Ammon's horn (tissue), 1 donor: ENCODE measurements around the gene PNPLA6.

ENCODE experiments used
- DNase-seq: peaks from one replicate; pipeline ENCODE4 v3.0.0-alpha.2; 2016; ENCODE audit warnings: low spot score

PNPLA6 gene

DNA sequence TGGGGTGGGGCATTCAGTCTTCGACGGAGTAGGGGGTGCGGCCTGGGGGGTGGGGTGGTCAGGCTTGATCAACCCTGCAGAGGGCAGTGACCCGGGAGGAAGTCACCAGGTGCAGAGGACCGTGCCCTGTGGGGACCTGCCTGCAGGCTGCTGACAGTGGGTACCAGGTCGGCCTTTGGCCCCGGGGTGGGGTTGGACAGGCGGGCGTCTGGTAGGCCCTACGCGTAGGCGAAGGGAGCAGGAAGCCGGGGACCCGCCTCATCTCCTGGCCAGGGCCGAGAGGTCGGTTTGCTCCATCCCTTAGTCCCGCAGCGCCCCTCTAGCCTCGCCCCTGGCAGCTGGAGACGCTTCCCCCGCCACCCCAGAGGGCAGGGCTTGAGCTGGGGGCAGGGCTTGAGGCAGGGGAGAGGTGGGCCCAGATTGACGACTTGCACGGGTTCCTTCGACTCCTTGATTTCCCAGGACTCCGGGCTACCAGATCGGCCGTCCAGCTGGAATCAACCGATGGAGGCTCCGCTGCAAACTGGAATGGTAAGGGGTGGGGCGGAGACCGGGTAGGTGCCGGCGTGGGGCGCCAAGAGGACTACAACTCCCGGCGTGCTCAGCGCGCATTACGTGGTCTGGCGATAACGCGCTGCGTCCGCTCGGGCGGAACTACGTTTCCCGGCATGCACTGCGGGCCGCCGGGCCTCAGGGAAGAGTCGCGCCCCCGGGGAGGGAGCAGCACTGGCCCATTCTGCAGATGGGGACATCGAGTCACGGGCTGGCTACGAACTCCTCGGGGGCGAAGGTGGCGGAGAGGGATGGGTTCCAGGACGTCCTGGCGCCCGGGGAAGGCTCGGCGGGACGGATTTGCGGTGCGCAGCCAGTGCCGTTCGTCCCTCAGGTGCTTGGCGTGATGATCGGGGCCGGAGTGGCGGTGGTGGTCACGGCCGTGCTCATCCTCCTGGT, at the start of gene PNPLA6:
Gene PNPLA6, plus strand, starts transcription at position 671 of the 951 bp plus-strand sequence. Its CDS starts 72 bp downstream, at position 743.
- DNase-seq, result peak; percentile 97

DNA sequence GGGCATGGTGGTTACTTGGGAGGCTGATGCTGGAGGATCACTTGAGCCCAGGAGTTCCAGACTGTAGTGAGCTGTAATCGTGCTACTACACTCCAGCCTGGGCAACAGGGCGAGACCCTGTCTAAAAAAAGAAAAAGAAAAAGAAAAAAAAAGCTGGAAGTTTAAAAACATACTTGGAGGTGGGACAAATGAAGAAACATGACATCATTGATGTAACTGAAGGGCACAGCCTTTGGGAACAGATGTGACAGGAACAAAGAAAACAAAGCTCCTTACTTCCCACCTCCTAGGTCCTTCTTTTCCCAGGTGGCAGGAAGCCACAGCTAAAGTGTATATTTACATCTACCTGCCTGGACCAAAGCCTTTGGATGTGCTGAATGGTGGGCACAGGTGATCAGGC, 48.6 kb upstream of the PNPLA6 start:
- no peak for DNase-seq

DNA sequence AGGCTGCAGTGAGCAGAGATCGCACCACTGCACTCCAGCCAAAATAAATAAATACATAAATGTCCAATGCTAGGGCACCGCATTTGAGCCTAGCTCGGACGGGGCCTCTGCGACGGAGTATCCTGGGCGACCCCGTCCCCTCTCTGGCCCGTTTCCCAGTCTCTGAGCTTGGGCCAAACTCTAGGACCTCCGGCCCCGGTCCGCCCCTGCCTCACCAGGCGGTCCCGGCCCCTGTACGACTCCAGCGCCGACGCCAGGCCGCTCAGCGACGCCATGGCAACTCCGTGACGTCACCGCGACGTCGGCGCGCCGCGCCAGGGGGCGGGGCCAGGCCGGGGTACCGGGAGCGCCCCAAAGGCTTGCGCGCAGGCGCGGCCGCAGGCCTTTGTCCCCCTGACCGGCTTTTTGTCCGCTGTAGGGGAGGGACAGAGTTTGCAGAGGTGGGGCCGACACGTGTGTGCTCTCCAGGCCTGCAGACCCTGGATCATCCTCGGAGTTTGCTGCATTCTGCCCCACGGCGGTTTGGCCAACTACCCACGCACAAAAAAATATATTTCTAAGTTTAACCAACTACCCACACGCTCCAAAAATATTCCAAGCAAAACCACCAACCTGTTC, 46.7 kb upstream of the PNPLA6 start, which contains the start of gene PEX11G:
Gene PEX11G, minus strand, starts transcription at position 300 of the 618 bp plus-strand sequence. Its CDS starts 25 bp downstream, at position 275.
- DNase-seq, result peak; percentile 93

DNA sequence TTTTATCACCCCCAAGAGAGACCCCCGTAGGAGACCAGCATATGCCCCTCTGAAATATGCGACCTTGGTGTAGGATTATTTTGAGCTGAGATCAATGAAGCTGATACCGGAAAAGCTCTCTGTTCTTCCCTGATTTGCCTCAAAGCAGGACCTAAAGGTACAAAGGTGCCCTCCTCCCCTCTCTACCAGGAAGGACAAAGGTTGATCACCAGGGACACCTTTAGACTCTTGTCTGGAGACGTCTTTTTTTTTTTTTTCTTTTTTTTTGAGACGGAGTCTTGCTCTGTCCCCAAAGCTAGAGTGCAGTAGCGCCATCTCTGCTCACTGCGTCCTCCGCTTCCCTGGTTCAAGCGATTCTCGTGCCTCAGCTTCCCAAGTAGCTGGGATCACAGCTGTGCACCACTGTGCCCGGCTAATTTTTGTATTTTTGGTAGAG, 45.9 kb upstream of the PNPLA6 start:
- DNase-seq, result no peak

DNA sequence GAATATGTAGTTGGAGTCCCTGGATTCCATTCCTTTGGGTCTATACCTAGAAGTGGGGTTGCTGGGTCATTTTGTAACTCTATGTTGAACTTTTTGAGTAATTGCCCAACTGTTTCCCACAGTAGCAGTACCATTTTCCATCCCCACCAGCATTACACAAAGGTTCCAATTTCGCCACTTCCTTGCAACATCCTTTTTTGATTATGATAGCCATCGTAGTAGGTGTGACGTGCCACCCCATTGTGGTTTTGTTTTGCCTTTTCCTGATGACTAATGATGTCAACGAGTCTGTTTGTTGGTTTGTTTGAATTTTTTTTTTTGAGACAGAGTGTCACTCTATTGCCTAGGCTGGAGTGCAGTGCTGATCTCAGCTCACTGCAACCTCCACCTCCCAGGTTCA, 43.4 kb upstream of the PNPLA6 start:
- DNase-seq, result no peak

DNA sequence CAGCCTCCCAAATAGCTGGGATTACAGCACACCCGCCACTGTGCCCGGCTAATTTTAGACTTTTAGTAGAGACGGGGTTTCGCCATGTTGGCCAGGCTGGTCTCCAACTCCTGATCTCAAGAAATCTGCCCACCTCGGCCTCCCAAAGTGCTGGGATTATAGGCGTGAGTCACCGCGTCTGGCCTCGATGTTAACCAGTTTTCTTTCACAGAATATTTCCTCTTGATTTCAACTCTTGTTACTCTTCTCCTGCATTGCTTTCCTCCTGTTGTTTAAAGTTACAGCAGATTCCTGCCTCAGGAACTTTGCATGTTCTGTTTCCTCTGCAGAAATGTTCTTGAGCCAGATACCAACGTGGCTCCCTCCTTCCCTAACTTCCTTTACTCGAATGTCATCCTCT, 43.0 kb upstream of the PNPLA6 start:
- no peak for DNase-seq

DNA sequence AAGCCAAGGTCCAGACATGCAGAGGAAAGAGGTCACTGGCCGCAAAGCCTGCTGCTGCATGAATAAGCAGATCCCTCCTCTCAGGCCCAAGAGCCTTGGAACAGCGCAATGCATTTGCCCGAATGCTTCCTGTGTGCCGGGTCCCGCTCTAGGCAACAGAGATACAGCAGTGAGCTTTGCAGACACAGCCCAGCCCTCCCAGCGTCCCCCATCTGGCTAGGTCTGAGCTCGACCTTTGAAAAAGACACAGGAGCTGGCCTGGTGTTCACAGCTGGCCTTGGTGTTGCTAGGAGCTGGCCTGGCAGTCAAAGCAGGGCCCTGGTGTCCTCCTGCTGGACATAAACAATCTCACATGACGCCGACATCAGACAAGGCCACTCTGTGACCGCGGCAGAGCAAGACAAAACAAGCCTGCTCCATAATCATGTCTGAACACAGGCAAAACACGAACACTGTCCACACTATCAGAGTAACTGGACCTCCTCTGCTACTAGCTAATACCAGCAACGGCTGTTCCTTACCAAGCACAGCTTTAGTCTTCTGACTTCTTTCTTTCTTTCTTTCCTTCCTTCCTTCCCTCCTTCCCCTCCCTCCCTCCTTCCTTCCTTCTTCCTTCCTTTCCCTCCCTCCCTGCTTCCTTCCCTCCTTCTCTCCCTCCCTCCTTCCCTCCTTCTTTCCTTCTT, 41.0 kb upstream of the PNPLA6 start:
- DNase-seq, result peak; percentile 96

DNA sequence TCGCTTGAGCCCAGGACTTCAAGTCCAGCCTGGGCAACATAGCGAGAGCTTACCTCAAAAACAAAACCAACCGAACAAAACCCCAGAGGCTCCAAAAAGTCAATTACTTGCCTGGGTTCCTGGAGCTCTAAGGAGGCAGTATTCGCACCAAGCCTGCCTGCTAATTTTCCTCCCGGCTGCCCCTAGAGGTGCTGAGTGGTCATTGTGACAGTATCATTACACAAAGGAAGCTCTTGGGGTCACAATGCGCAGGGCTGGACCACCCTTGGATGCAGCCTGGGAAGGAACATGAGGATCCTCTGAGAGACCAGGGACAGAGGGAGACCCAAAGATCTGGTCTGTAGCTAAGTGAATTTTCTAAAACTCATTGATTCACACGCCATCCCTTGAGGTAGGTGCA, 38.2 kb upstream of the PNPLA6 start:
- no peak for DNase-seq

DNA sequence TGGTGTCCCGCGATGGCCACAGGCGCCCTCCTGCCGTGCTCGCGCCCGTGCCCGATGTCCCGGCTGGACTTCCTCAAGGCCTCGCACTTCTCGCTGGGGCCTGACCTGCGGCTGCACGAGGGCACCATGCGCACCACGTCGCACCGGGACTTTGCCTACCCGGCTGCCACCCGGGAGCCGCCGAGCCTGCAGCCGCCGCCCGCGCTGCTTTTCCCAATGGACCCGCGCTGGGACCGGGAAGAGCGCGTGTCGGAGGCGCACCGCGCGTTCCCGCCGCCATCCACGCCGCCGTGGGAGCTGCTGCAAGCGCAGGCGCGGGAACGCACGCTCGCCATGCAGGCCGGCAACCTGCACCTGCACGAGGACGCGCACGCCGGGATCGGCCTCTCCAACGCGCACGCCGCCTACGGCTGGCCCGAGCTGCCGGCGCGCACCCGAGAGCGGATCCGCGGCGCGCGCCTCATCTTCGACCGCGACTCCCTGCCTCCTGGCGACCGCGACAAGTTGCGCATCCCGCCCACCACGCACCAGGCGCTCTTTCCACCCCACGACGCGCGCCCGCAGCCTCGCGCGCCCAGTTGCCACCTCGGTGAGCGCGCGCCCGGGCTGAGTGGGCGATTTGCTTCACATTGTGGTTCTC, 34.6 kb upstream of the PNPLA6 start:
- DNase-seq, result peak; percentile 92

DNA sequence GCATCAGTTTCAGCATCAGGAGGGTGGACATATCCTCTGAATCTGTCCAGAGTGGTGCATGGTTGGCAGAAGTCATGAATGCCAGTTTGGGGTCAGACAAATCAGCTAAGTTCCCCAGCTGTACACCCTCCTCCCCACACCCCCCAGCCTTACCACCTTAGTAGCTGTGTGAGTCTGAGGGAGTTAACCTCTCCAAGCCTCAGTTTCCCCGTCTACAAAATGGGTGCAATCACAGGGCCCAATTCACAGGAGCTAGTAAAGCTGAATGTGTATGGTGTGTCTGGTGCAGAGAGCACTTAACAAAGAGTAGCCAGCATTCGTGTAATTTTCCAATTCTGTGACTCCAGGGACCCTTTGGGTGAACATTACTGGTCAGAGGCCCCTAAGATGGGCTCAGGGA, 33.0 kb upstream of the PNPLA6 start:
- no peak for DNase-seq

DNA sequence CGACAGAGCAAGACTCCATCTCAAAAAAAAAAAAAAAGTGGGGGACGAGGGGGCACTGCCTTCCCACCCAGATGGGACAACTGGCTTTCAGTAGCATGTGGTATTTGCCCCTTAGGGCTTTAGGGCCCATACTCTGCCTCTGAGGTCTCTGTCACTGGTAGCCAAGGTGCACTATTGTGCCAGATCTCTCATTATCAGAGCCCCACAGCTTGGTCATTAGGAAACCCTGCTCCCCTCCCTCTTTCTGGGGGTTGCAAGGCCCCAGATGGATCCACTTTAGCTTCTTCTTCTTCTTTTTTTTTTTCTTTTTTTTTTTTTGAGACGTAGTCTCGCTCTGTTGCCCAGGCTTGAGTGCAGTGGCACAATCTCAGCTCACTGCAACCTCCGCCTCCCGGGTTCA, 30.8 kb upstream of the PNPLA6 start:
- DNase-seq, result no peak

DNA sequence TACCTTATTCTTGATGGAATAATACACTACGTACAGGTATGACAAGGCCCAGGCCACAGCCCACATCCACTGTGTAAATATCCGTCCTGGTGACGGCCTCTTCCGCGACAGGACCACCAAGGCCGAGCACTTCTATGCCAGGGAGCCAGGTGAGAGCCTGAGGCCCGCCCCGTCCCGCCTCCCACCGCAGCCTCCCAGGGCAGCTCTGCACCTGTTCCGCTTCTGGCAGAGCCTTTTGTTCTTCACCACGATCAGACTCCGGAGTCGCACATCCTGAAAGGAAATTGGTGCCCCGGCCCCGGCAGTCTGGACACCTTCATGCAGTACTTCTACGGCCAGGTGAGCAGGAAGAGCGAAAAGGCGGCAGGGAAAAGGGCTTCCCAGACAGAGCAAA, 30.2 kb upstream of the PNPLA6 start:
- no peak for DNase-seq

DNA sequence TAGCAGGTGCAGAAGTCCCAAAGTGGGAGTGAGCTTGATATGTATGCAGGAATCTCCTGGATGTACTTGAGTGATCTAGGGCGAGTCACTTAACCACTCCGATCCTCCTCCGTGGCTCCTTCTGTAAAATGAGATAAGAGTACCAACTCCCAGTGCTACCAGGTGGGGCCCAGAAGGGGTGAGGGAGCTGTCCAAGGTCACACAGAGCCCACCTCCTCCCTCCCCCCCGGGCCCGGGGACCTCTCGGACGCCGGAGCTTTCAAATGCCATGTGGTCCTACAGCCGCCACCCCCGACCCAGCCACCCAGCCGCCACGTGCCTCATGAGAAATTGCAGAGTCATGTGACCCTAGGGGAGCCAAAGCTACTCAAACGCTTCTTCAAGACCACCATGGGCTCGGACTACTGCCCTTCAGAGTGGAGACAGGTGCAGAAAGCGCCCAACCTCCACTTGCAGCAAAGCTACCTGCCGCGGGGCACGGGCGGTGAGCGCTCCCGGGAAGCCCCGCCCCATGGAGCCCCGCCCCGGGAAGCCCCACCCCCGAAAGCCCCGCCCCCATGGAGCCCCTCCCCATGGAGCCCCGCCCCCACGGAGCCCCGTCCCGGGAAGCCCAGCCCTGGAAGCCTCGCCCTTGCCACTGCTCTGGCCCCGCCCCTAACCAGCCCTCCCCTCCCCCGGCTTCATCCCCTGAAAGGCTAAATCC, 29.7 kb upstream of the PNPLA6 start:
- DNase-seq, result no peak

DNA sequence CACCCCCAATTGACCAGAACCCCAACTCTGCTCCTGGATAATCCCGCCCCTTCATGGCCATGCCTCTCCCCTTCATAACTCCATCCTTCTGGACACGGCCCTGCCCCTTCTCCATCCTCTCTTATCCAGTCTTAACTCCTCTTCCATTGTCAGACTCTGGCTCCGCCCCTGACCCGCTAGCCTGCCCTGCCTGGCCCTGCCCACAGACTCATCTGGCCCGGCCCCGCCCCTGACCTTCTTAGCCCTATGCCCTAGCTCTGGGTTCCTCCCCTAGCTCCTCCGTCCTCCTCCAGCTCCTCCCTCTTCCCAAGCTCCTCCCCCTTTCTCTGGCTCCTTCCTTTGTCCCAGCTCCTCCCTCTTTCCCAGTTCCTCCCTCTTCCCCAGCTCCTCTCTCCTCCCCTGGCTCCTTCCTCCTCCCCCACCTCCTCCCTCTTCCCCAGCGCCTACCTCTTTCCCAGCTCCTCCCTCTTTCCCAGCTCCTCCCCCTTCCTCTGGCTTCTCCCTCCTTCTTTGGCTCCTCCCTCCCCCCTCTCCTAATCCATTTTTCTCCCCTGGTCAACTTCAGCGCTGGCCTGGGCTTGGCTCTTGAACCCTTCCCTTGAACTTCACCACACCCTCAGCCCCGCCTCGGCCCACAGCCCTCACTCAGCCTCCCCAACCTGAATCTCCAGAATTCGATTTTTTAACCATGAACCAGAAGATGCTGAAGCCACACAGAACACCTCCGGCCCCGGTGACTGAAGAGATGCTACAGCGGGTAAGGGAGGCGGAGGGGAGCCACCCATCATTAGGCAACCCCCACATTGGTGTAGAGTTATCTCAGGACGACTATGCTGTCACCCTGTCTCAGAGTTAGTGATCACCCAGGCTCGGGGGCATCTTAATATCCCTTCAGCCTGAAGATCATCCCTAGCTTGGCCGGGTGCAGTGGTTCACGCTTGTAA, 28.9 kb upstream of the PNPLA6 start:
- peak; percentile 66 for DNase-seq

DNA sequence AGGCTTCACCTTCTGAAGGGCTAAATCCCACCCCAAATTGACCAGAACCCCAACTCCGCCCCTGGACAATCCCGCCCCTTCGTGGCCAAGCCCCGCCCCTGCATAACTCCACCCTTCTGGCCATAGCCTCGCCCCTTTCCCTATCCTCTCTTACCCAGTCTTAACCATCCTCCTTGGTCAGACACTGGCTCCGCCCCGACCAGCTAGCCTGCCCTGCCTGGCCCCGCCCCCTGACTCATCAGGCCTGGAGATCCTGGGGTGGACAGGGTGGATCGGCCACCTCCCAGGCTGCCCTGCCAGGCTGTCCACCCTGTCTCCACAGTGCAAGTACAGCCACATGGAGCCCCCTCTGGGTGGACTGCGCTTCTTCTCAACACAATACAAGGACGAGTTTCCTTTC, 27.6 kb upstream of the PNPLA6 start:
- DNase-seq, result no peak

DNA sequence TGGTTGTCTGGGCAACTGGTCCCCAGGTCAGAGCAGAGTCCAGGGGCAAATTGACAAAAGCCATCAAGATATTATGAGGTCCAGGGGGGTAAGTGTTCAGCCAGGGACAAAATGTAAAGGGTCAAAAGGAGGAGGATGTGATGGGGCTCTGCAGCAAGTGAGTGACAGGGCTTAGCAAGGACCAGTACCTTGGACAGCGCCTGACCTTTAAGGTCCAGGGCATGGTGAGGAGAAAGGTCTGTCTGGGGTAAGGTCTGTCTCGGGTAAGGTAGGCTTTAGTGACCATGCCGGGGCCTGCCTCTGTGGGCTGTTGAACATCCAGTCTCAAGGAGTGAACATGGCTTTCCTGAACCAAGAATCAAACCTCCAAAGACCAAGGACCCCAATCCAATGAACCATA, 25.9 kb upstream of the PNPLA6 start:
- no peak for DNase-seq

DNA sequence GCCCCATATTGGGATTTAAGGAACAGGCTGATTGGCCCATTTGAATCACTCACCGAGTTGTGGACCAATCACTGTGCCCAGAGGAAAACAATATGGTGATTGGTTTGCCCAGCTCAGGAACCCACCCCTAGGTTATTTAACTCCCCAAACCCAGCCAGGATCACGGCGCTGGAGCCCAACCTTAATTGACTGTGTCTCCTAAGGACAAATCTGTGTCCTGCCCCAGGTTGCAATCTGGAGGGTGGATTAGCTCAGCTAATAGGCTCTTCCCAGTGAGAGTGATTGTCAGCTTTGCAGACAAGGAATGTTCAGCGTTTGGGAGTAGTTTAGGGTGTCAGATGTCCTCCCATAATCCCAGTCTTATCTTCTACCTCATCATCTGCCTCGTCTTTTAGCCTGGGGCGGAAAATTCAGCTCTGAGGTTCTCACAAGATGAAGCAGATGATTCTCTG, 23.1 kb upstream of the PNPLA6 start:
- no peak for DNase-seq

DNA sequence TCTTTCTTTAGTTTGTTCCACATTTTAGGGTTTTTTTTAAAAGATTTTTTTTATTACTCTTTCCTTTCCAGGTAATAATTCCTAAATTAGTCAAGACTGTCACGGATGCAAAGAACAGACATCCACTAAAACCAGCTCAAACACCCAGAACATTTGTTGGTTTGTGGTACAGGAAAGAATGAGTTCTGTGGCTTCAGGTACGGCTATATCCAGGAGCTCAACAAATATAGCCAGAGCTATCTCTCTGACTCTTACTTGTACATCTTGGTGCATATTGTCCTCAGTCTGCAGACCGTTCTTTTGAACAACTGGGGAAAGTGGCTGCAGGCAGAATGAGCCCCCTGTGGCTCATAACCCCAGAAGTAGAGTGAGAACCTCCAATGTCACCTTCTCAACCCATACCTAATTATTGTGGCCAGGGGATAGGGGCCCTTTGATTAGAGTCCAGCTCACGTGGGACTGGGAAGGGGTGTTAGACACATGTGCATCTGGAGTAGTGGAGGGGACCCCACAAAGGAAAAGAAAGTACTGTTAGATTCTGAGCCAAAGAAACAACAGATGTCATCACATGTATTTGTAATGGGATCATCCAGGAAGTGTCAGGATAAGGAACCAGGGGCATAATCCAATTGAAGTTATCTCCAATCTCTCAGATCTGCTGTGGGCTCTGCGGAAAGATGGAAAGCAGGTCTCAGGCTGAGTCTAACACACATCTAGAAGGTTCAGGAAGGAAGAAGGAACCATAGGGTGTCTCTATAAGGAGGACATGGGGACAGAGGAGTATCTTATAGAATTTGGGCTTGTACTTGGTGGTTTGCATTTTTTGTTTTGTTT, 21.5 kb upstream of the PNPLA6 start:
- no peak for DNase-seq

DNA sequence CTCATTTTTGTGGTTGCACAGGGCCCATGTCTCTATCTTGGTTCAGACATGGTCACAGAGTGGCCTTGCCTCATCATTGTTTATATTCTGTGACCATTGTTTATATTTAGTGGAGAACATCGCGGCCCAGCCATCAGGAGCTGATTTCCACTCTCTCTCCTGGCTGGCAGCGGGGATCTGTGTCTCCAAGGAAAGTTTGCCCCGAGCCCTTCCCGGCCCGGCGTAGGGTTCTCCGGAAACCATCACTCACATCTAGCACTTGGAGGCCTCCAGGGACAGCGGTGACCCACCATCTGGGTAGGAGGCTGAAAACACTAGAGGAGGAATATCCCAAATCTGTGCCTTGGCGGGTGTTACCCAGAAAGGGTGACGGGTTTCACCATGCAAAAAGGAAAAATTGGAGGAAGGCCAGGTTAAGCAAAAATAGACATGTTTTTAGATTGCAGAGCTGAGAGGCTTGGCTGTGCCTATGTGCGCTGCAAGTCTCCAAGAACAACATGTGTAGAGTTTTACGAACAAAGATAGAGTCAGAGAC, 20.3 kb upstream of the PNPLA6 start:
- peak; percentile 48 for DNase-seq
